ENCODE data around the gene ZFHX2. TPM values are rescaled to one million over a fixed set of nuclear protein-coding genes. Genes with fewer than 3 reads are reported as not detected.

Gene ZFHX2
- polyA plus RNA-seq, 1 donor (not counting 4 experiments of a cell fraction or from before 2014, with no cell fraction given), result 0.18 TPM

DNA sequence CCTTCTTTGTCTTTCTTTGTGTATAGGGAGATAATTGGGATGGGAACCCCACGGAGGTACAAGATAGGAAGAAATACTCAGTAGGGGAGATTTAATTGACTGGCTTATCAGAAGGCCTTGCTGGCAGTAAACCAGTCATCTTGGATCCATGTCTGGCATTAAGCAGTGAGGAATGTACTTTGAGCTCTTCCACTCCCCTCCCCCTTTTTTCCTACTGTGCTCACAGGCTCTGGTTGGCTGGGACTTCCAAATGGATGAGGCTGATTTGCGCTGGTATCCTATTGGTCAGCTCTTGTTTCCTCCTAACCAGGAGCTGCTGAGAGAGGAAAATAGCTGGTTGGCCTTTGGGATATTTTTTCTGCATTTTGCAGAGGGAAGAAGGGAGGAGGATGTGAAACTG lies 57.3 kb downstream of the ZFHX2 start:
- Histone ChIP-seq H3K4me1 (ENCODE audit: control insufficient read depth, extremely low read depth, insufficient read depth, low read length) (no peaks in the 10 kb centered on the region), H3K27me3 (ENCODE audit: control insufficient read depth, extremely low read depth, insufficient read depth, low read length) (no peaks in the 10 kb centered on the region), H2AFZ (ENCODE audit: control insufficient read depth, low read length) (no peak overlapping the region), H3K79me2 (ENCODE audit: control insufficient read depth, insufficient read depth, low read length) (no peaks in the 10 kb centered on the region), H3K9me1 (ENCODE audit: control insufficient read depth, extremely low read depth, insufficient read depth, low read length) (no peaks in the 10 kb centered on the region), H3K27ac (ENCODE audit: control insufficient read depth, insufficient read depth, low read length) (no peak overlapping the region), H3K9ac (ENCODE audit: control insufficient read depth, extremely low read depth, insufficient read depth, low read length) (no peak overlapping the region), H3K36me3 (ENCODE audit: control insufficient read depth in 2 of 2, extremely low read depth in 1 of 2, insufficient read depth in 2 of 2, low read length in 2 of 2) (peaks cover 0 to 1% of the 10 kb centered on the region in 2 experiments), H3K4me3 (ENCODE audit: control insufficient read depth in 2 of 3, extremely low read depth in 1 of 3, insufficient read depth in 2 of 3, low read depth in 1 of 3, low read length in 3 of 3) (no peak overlapping the region), H4K20me1 (ENCODE audit: control insufficient read depth, extremely low read depth, insufficient read depth, low read length) (no peaks in the 10 kb centered on the region), H3K4me2 (ENCODE audit: control insufficient read depth, extremely low read depth, insufficient read depth, low read depth, low read length) (no peak overlapping the region), H3K9me3 (ENCODE audit: control insufficient read depth, low read depth, low read length) (no peaks in the 10 kb centered on the region)
- FAIRE-seq (no peak), DNase-seq (ENCODE audit: low read depth, low spot score) (no peak)
- dilution Hi-C loops (cut with MboI; ENCODE audit: extremely low pct_ligation_motif_present, low sequenced_read_pairs), result no loop called here
- no peak for TF ChIP-seq EZH2 (IDR thresholded peaks at IDR 0.05; ENCODE audit: low read length)
- TF ChIP-seq, protein P1, sequence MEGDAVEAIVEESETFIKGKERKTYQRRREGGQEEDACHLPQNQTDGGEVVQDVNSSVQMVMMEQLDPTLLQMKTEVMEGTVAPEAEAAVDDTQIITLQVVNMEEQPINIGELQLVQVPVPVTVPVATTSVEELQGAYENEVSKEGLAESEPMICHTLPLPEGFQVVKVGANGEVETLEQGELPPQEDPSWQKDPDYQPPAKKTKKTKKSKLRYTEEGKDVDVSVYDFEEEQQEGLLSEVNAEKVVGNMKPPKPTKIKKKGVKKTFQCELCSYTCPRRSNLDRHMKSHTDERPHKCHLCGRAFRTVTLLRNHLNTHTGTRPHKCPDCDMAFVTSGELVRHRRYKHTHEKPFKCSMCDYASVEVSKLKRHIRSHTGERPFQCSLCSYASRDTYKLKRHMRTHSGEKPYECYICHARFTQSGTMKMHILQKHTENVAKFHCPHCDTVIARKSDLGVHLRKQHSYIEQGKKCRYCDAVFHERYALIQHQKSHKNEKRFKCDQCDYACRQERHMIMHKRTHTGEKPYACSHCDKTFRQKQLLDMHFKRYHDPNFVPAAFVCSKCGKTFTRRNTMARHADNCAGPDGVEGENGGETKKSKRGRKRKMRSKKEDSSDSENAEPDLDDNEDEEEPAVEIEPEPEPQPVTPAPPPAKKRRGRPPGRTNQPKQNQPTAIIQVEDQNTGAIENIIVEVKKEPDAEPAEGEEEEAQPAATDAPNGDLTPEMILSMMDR (optimal IDR thresholded peaks at IDR 0.05 in 1 of 3, IDR thresholded peaks at IDR 0.05 in 1 of 3, conservative IDR thresholded peaks at IDR 0.05 in 1 of 3; ENCODE audit: extremely low read depth in 1 of 3, insufficient read depth in 2 of 3, low read length in 3 of 3), result no peak

DNA sequence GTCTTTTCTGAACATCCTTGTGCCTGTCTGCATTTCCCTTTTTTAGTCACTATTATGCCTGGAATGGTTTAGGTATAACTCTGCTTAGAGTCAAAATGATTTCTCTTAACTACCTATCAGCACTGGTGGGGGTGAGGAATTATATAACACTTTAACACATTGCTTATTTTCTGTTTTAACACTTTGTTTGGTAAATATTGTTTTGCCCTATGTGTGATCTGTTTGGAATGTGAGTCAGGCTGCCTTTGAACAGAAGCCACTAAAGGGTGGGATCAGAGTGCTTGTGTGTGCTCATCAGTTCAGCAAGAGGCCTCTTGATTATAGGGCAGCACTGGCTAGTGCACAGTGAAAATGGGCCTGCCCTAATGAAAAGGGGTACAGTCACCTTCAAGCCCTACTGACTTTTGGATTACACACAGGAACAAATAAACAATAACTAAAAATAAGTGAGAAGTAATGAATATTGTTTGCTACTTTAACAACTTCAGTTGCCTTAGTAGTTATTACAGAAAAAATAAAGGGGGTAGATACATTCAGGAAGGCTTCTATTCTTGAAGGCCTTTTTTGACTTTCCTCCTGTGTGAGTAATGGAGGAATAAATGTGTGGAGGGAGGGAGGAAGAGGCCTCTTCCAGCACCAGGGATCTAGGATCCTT lies 58.8 kb downstream of the ZFHX2 start:
- dilution Hi-C loops (cut with MboI; ENCODE audit: extremely low pct_ligation_motif_present, low sequenced_read_pairs), result no loop called here
- Histone ChIP-seq H4K20me1 (ENCODE audit: control insufficient read depth, extremely low read depth, insufficient read depth, low read length) (no peaks in the 10 kb centered on the region), H3K79me2 (ENCODE audit: control insufficient read depth, insufficient read depth, low read length) (no peaks in the 10 kb centered on the region), H3K4me1 (ENCODE audit: control insufficient read depth, extremely low read depth, insufficient read depth, low read length) (no peaks in the 10 kb centered on the region), H3K9me3 (ENCODE audit: control insufficient read depth, low read depth, low read length) (no peaks in the 10 kb centered on the region), H3K9ac (ENCODE audit: control insufficient read depth, extremely low read depth, insufficient read depth, low read length) (no peak overlapping the region), H3K27me3 (ENCODE audit: control insufficient read depth, extremely low read depth, insufficient read depth, low read length) (no peaks in the 10 kb centered on the region), H3K27ac (ENCODE audit: control insufficient read depth, insufficient read depth, low read length) (no peak overlapping the region), H3K4me3 (ENCODE audit: control insufficient read depth in 2 of 3, extremely low read depth in 1 of 3, insufficient read depth in 2 of 3, low read depth in 1 of 3, low read length in 3 of 3) (no peak overlapping the region), H3K4me2 (ENCODE audit: control insufficient read depth, extremely low read depth, insufficient read depth, low read depth, low read length) (no peak overlapping the region), H3K36me3 (ENCODE audit: control insufficient read depth in 2 of 2, extremely low read depth in 1 of 2, insufficient read depth in 2 of 2, low read length in 2 of 2) (peaks cover 3 to 5% of the 10 kb centered on the region in 2 experiments), H3K9me1 (ENCODE audit: control insufficient read depth, extremely low read depth, insufficient read depth, low read length) (no peaks in the 10 kb centered on the region), H2AFZ (ENCODE audit: control insufficient read depth, low read length) (no peak overlapping the region)
- FAIRE-seq, result no peak
- TF ChIP-seq, protein P1 (optimal IDR thresholded peaks at IDR 0.05 in 1 of 3, IDR thresholded peaks at IDR 0.05 in 1 of 3, conservative IDR thresholded peaks at IDR 0.05 in 1 of 3; ENCODE audit: extremely low read depth in 1 of 3, insufficient read depth in 2 of 3, low read length in 3 of 3), result no peak
- no peak for TF ChIP-seq EZH2 (IDR thresholded peaks at IDR 0.05; ENCODE audit: low read length)
- DNase-seq (ENCODE audit: low read depth, low spot score), result no peak
